Urinary bladder (tissue), 2 donors: ENCODE measurements around the gene UNC13D. TPM values are rescaled to one million over a fixed set of nuclear protein-coding genes. Genes with fewer than 3 reads are reported as not detected.

ENCODE experiments used
- polyA plus RNA-seq: library from polyadenylated mRNA; stranded (reverse); fragments of 200-250 nt; gene quantifications from one replicate; pipeline ENCODE4 v1.2.3, GENCODE V29; 2013
- total RNA-seq: library from RNA; depleted of rRNA; stranded (reverse); fragments of >200 nt; gene quantifications from one replicate; pipeline ENCODE4 v1.2.3, GENCODE V29; 2014
- donor health status: healthy.

The UNC13D gene
- total and polyA plus RNA-seq, 2 donors: 10.6 to 13.0 TPM

Other genes with a start within 250 kb of the UNC13D start
- gene SMIM5, start 211.0 kb downstream of the UNC13D start, total RNA-seq: 4.0 TPM
- gene SMIM5, start 211.0 kb downstream of the UNC13D start, polyA plus RNA-seq: 3.6 TPM
- gene RECQL5, start 177.2 kb downstream of the UNC13D start, total RNA-seq: 22.2 TPM
- gene RECQL5, start 177.2 kb downstream of the UNC13D start, polyA plus RNA-seq: 19.6 TPM
- gene SAP30BP, start 177.1 kb downstream of the UNC13D start, total RNA-seq: 37.7 TPM
- gene SAP30BP, start 177.1 kb downstream of the UNC13D start, polyA plus RNA-seq: 87.0 TPM
- 22.4 TPM for gene ITGB4, start 122.9 kb downstream of the UNC13D start, total RNA-seq
- gene ITGB4, start 122.9 kb downstream of the UNC13D start, polyA plus RNA-seq: 64.8 TPM
- gene GALK1, start 79.2 kb downstream of the UNC13D start, total RNA-seq: 11.3 TPM
- gene GALK1, start 79.2 kb downstream of the UNC13D start, polyA plus RNA-seq: 43.0 TPM
- gene UNK, start 59.6 kb downstream of the UNC13D start, total RNA-seq: 58.1 TPM
- 29.1 TPM for gene UNK, start 59.6 kb downstream of the UNC13D start, polyA plus RNA-seq
- gene WBP2, start 10.9 kb upstream of the UNC13D start, total RNA-seq: 16.2 TPM
- gene WBP2, start 10.9 kb upstream of the UNC13D start, polyA plus RNA-seq: 142 TPM
- gene TRIM47, start 34.2 kb upstream of the UNC13D start, total RNA-seq: 28.9 TPM
- 55.8 TPM for gene TRIM47, start 34.2 kb upstream of the UNC13D start, polyA plus RNA-seq
- gene TRIM65, start 52.5 kb upstream of the UNC13D start, total RNA-seq: 15.2 TPM
- 21.5 TPM for gene TRIM65, start 52.5 kb upstream of the UNC13D start, polyA plus RNA-seq
- 18.3 TPM for gene MRPL38, start 60.5 kb upstream of the UNC13D start, total RNA-seq
- gene MRPL38, start 60.5 kb upstream of the UNC13D start, polyA plus RNA-seq: 61.3 TPM
- 10.7 TPM for gene FBF1, start 96.6 kb upstream of the UNC13D start, total RNA-seq
- gene FBF1, start 96.6 kb upstream of the UNC13D start, polyA plus RNA-seq: 7.9 TPM
- 76.0 TPM for gene ACOX1, start 134.8 kb upstream of the UNC13D start, total RNA-seq
- gene ACOX1, start 134.8 kb upstream of the UNC13D start, polyA plus RNA-seq: 15.1 TPM
- gene TEN1, start 134.8 kb upstream of the UNC13D start, total RNA-seq: 13.9 TPM
- gene TEN1, start 134.8 kb upstream of the UNC13D start, polyA plus RNA-seq: 16.2 TPM
- gene CDK3, start 156.5 kb upstream of the UNC13D start, total RNA-seq: 3.5 TPM
- gene CDK3, start 156.5 kb upstream of the UNC13D start, polyA plus RNA-seq: 4.9 TPM
- gene EVPL, start 182.9 kb upstream of the UNC13D start, total RNA-seq: 12.5 TPM
- 9.0 TPM for gene EVPL, start 182.9 kb upstream of the UNC13D start, polyA plus RNA-seq
- gene SRP68, start 228.1 kb upstream of the UNC13D start, total RNA-seq: 34.7 TPM
- 54.8 TPM for gene SRP68, start 228.1 kb upstream of the UNC13D start, polyA plus RNA-seq
- gene GALR2, start 230.4 kb upstream of the UNC13D start, total RNA-seq: not detected
- gene GALR2, start 230.4 kb upstream of the UNC13D start, polyA plus RNA-seq: 0.09 TPM
- not detected for gene ZACN, start 234.8 kb upstream of the UNC13D start, total RNA-seq
- gene ZACN, start 234.8 kb upstream of the UNC13D start, polyA plus RNA-seq: 2.2 TPM